ENCODE measurements around the gene PMP22.

DNA sequence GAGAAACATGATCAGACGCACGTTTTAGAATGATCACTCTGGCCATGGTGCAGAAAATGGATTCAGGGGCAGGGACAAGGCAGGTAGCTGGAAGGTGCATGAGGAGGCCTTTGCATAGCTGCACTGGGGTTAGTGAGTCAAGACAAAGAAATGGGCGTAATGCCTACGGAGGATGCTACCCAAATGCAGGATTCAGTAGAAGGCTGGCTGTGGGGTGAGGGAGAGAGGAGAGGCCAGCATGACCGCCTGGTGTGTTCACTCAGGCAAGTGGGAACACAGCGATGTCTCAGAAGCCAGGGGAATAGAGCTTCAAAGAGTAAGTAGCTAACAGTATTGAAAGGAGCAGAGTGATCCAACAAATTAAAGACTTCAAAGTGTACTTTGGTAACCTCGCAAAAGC lies 31.2 kb downstream of the PMP22 start:
- TF ChIP-seq, protein P1, sequence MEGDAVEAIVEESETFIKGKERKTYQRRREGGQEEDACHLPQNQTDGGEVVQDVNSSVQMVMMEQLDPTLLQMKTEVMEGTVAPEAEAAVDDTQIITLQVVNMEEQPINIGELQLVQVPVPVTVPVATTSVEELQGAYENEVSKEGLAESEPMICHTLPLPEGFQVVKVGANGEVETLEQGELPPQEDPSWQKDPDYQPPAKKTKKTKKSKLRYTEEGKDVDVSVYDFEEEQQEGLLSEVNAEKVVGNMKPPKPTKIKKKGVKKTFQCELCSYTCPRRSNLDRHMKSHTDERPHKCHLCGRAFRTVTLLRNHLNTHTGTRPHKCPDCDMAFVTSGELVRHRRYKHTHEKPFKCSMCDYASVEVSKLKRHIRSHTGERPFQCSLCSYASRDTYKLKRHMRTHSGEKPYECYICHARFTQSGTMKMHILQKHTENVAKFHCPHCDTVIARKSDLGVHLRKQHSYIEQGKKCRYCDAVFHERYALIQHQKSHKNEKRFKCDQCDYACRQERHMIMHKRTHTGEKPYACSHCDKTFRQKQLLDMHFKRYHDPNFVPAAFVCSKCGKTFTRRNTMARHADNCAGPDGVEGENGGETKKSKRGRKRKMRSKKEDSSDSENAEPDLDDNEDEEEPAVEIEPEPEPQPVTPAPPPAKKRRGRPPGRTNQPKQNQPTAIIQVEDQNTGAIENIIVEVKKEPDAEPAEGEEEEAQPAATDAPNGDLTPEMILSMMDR (conservative IDR thresholded peaks at IDR 0.05): no peak
- TF ChIP-seq ZFX (IDR thresholded peaks at IDR 0.05): no peak
